Transverse colon (tissue), 4 donors: ENCODE measurements around the gene COX8C.
"Not testable (repeated sequence)": the region's sequence is repeated elsewhere in the genome, so short reads cannot be mapped to it uniquely, and the experiment has no call there.

Source experiments
- POLR2A ChIP-seq: fragments of 450-650 bp; IDR thresholded peaks from one replicate; pipeline ENCODE4 v1.6.1; 2016; ENCODE audit warnings: antibody characterized with exemption, mild to moderate bottlenecking, moderate library complexity
- POLR2AphosphoS5 ChIP-seq, 3 donors: sonication (generic); formaldehyde crosslinking; IDR thresholded peaks; one replicate each; pipeline ENCODE4 v1.6.1; 2016; ENCODE audit warnings: antibody characterized with exemption in 3 of 3
- TF ChIP-seq, protein P1 (sequence below), 5 experiments: fragments of 200-600 bp in 3 of 5; fragments of 450-650 bp in 2 of 5; sonication (generic) in 3 of 5; IDR thresholded peaks; 1 replicate in 2 of 5; 2 replicates in 3 of 5; pipeline ENCODE4 v1.5.1; 2016 to 2017; ENCODE audit warnings: antibody characterized with exemption in 5 of 5, inconsistent platforms in 3 of 5, mild to moderate bottlenecking in 2 of 5, moderate library complexity in 1 of 5

DNA sequence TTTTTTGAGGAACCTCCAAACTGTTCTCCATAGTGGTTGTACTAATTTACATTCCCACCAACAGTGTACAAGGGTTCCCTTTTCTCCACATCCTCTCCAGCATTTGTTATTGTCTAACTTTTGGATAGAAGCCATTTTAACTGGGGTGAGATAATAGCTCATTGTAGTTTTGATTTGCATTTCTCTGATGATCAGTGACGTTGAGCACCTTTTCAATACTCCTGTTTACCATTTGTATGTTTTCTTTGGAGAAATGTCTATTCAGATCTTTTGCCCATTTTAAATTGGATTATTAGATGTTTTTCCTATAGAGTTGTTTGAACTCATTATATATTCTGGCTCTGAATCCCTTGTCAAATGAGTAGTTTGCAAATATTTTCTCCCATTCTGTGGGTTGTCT, 37.3 kb downstream of the COX8C start:
- TF ChIP-seq POLR2AphosphoS5 (IDR thresholded peaks at IDR 0.05); POLR2A: not testable (repeated sequence)
- TF ChIP-seq, protein P1, sequence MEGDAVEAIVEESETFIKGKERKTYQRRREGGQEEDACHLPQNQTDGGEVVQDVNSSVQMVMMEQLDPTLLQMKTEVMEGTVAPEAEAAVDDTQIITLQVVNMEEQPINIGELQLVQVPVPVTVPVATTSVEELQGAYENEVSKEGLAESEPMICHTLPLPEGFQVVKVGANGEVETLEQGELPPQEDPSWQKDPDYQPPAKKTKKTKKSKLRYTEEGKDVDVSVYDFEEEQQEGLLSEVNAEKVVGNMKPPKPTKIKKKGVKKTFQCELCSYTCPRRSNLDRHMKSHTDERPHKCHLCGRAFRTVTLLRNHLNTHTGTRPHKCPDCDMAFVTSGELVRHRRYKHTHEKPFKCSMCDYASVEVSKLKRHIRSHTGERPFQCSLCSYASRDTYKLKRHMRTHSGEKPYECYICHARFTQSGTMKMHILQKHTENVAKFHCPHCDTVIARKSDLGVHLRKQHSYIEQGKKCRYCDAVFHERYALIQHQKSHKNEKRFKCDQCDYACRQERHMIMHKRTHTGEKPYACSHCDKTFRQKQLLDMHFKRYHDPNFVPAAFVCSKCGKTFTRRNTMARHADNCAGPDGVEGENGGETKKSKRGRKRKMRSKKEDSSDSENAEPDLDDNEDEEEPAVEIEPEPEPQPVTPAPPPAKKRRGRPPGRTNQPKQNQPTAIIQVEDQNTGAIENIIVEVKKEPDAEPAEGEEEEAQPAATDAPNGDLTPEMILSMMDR (IDR thresholded peaks at IDR 0.05), result not testable (repeated sequence)
